PC-3 (cell line): ENCODE data around the gene CCDC80. TPM values are rescaled to one million over a fixed set of nuclear protein-coding genes. Genes with fewer than 3 reads are reported as not detected.

ENCODE experiments used
- ATAC-seq: fragments of 200-7000 bp; cut with Tn5 transposase; 2 replicates; pipeline ENCODE4 v1.9.1; 2020; ENCODE audit warnings: mild to moderate bottlenecking, moderate library complexity
- BruUV-seq: library from RNA; stranded (reverse); fragments of 400-500 nt; replicated peaks from 2 replicates; lab custom pipeline; 2021; lab: Mats Ljungman, UMichigan
- CTCF ChIA-PET: fragments of 300-600 bp; sonication (Branson Sonifier 250); formaldehyde crosslinking; loops from one replicate; lab custom pipeline; 2022; ENCODE audit warnings: antibody characterized with exemption; lab: Charles Lee
- POLR2A ChIA-PET: fragments of 300-600 bp; sonication (Branson Sonifier 250); formaldehyde crosslinking; loops from one replicate; lab custom pipeline; 2022; ENCODE audit warnings: antibody characterized with exemption; ENCODE audit not compliant: unreplicated experiment; lab: Charles Lee
- DNase-seq: peaks from one replicate; pipeline ENCODE4 v3.0.0-alpha.2; 2015
- H2AFZ ChIP-seq: fragments of 300-600 bp; sonication (generic); 2 replicates; pipeline ENCODE4 v1.6.0; 2016; ENCODE audit warnings: antibody characterized with exemption, low read length
- H3F3A ChIP-seq: fragments of 300-600 bp; sonication (generic); one replicate; pipeline ENCODE4 v1.6.0; 2017; ENCODE audit warnings: antibody characterized with exemption, low read length, control low read depth, mild to moderate bottlenecking; ENCODE audit not compliant: unreplicated experiment
- H3K27ac ChIP-seq: fragments of 300-600 bp; sonication (generic); 2 replicates; pipeline ENCODE4 v1.5.1; 2016; ENCODE audit warnings: mild to moderate bottlenecking, low read length
- H3K27me3 ChIP-seq: fragments of 300-600 bp; sonication (generic); 2 replicates; pipeline ENCODE4 v1.6.1; 2016; ENCODE audit warnings: low read length, mixed read lengths
- H3K36me3 ChIP-seq: fragments of 300-600 bp; sonication (generic); 2 replicates; pipeline ENCODE4 v1.6.1; 2016; ENCODE audit warnings: low read depth, mixed run types, low read length, mixed read lengths
- H3K4me1 ChIP-seq: fragments of 300-600 bp; sonication (generic); 2 replicates; pipeline ENCODE4 v1.5.1; 2016; ENCODE audit warnings: low read length; ENCODE audit not compliant: insufficient read depth
- H3K4me2 ChIP-seq: fragments of 300-600 bp; sonication (generic); 2 replicates; pipeline ENCODE4 v1.6.0; 2016; ENCODE audit warnings: low read length
- H3K4me3 ChIP-seq: fragments of 300-600 bp; sonication (generic); 2 replicates; pipeline ENCODE4 v1.5.1; 2016; ENCODE audit warnings: mild to moderate bottlenecking, low read length, mixed read lengths
- H3K79me2 ChIP-seq: fragments of 300-600 bp; sonication (generic); 2 replicates; pipeline ENCODE4 v1.6.1; 2017; ENCODE audit warnings: low read length, mixed read lengths
- H3K9ac ChIP-seq: fragments of 300-600 bp; sonication (generic); 2 replicates; pipeline ENCODE4 v1.6.0; 2016; ENCODE audit warnings: mild to moderate bottlenecking, low read length
- H3K9me2 ChIP-seq: fragments of 300-600 bp; sonication (generic); replicated peaks from 2 replicates; pipeline ENCODE4 v1.6.1; 2016; ENCODE audit warnings: mixed run types, low read length, mixed read lengths
- H3K9me3 ChIP-seq: fragments of 300-600 bp; sonication (generic); 2 replicates; pipeline ENCODE4 v1.6.1; 2016; ENCODE audit warnings: low read length, mixed read lengths
- H4K20me1 ChIP-seq: fragments of 300-600 bp; sonication (generic); 2 replicates; pipeline ENCODE4 v1.6.1; 2016; ENCODE audit warnings: low read length, mixed read lengths
- CTCF ChIP-seq: fragments of 300-600 bp; sonication (generic); conservative IDR thresholded peaks from 2 replicates; pipeline ENCODE4 v1.5.1; 2017; ENCODE audit warnings: antibody characterized with exemption, low read depth, mild to moderate bottlenecking, low read length
- EZH2 ChIP-seq: fragments of 300-600 bp; sonication (generic); IDR thresholded peaks from one replicate; pipeline ENCODE4 v1.6.1; 2017; ENCODE audit warnings: antibody characterized with exemption, mild to moderate bottlenecking, low read length; ENCODE audit not compliant: unreplicated experiment
- EZH2phosphoT487 ChIP-seq: fragments of 300-600 bp; sonication (generic); IDR thresholded peaks from 2 replicates; pipeline ENCODE4 v1.6.1; 2018; ENCODE audit warnings: mild to moderate bottlenecking, antibody characterized with exemption, low read length, borderline replicate concordance
- intact Hi-C: fragments of 100-400 bp; cut with micrococcal nuclease; formaldehyde crosslinking; loops from 2 replicates; pipeline ENCODE4 v1.9.0; 2023
- total RNA-seq: library from RNA; depleted of rRNA; stranded (reverse); fragments of >200 nt; gene quantifications from 2 replicates; pipeline ENCODE4 v1.2.3, GENCODE V29; 2014

The CCDC80 gene
- total RNA-seq, 1 experiment from 2014 or later = 17.0 TPM

GRCh38 chr3:112681822-112682325 lies 40.9 kb upstream of the CCDC80 start:
- Histone ChIP-seq H3K4me1 (peaks cover 73% of the 10 kb centered on the region), H3K9me3 (no peaks in the 10 kb centered on the region), H3K79me2 (no peaks in the 10 kb centered on the region), H3K36me3 (no peaks in the 10 kb centered on the region), H4K20me1 (no peaks in the 10 kb centered on the region), H3K27me3 (no peaks in the 10 kb centered on the region), H3K4me3 (no peak overlapping the region), H3K9me2 (no peaks in the 10 kb centered on the region), H3F3A (peaks cover 13% of the 10 kb centered on the region), H3K27ac (peak overlapping the region; percentile 88), H2AFZ (peak overlapping the region; percentile 47), H3K9ac (peak overlapping the region; percentile 49), H3K4me2 (peak overlapping the region; percentile 51)
- no peak for TF ChIP-seq CTCF
- no peak for TF ChIP-seq EZH2phosphoT487
- no peak for TF ChIP-seq EZH2
- POLR2A ChIA-PET = interaction anchor here (0.6 to 1.1 kb wide), 2 partner anchors 28 kb away, joined by 3 to 4 read pairs; no protein-coding TSS in a partner anchor
- DNase-seq (peak; percentile 65), ATAC-seq (peak; percentile 40)
- CTCF ChIA-PET = interaction anchor here (0.6 kb wide), 1 partner anchor 8 kb away, joined by 3 read pairs; no protein-coding TSS in a partner anchor
- intact Hi-C loops = no loop called here
- BruUV-seq = no TSS peak

GRCh38 chr3:112676659-112677234 lies 35.8 kb upstream of the CCDC80 start:
- intact Hi-C loops = loop anchor here (1.0 kb wide), 1 partner anchor 33 kb away; no protein-coding TSS in a partner anchor
- H3K27me3 ChIP-seq = no peaks in the 10 kb centered on the region
- ChIA-PET CTCF (interaction anchor here (0.5 to 1.2 kb wide), 3 partner anchors 12 to 34 kb away, joined by 3 to 8 read pairs (median 5); no protein-coding TSS in a partner anchor), POLR2A (interaction anchor here (0.7 to 0.8 kb wide), 2 partner anchors 108 to 314 kb away, joined by 5 to 6 read pairs; no protein-coding TSS in a partner anchor)
- H3K36me3 ChIP-seq = no peaks in the 10 kb centered on the region
- no peak for TF ChIP-seq EZH2phosphoT487
- TF ChIP-seq CTCF = no peak
- TF ChIP-seq EZH2 = no peak
- peak overlapping the region; percentile 53 for H3K9ac ChIP-seq
- DNase-seq (peak; percentile 98), ATAC-seq (peak; percentile 98)
- H3K4me1 ChIP-seq = peaks cover 52% of the 10 kb centered on the region
- peaks cover 8% of the 10 kb centered on the region for H3F3A ChIP-seq
- H3K4me3 ChIP-seq = peak overlapping the region; percentile 24; the same call in 1 of the 2 replicates
- no peaks in the 10 kb centered on the region for H3K9me2 ChIP-seq
- H3K9me3 ChIP-seq = no peaks in the 10 kb centered on the region
- H3K27ac ChIP-seq = peak overlapping the region; percentile 88
- H3K4me2 ChIP-seq = peak overlapping the region; percentile 75
- H4K20me1 ChIP-seq = no peaks in the 10 kb centered on the region
- BruUV-seq = no TSS peak
- peak overlapping the region; percentile 45 for H2AFZ ChIP-seq
- no peaks in the 10 kb centered on the region for H3K79me2 ChIP-seq
